Subcutaneous abdominal adipose tissue (tissue), 5 donors: Measurements from ENCODE around the gene HPN.

Experiments
- H3K27ac ChIP-seq: one replicate; pipeline ENCODE4 v1.7.0; 2013; ENCODE audit warnings: low read depth, mild to moderate bottlenecking, inconsistent platforms, low read length, moderate library complexity
- H3K27me3 ChIP-seq, 5 donors: one replicate each; pipeline ENCODE4 v1.7.0; 2013; ENCODE audit warnings: low read length in 5 of 5, inconsistent platforms in 1 of 5; ENCODE audit not compliant: control insufficient read depth in 5 of 5, insufficient read depth in 4 of 5
- H3K36me3 ChIP-seq, 5 donors: one replicate each; pipeline ENCODE4 v1.7.0; 2013; ENCODE audit warnings: low read length in 5 of 5; ENCODE audit not compliant: control insufficient read depth in 5 of 5, insufficient read depth in 5 of 5
- H3K4me1 ChIP-seq, 5 donors: one replicate each; pipeline ENCODE4 v1.7.0; 2013; ENCODE audit warnings: low read length in 5 of 5, mild to moderate bottlenecking in 3 of 5, moderate library complexity in 1 of 5; ENCODE audit not compliant: control insufficient read depth in 5 of 5, insufficient read depth in 5 of 5
- H3K4me3 ChIP-seq, 5 donors: one replicate each; pipeline ENCODE4 v1.7.0; 2013; ENCODE audit warnings: low read length in 5 of 5, low read depth in 1 of 5
- H3K9ac ChIP-seq, 5 donors: one replicate each; pipeline ENCODE4 v1.7.0; 2013; ENCODE audit warnings: low read length in 5 of 5, mild to moderate bottlenecking in 4 of 5, moderate library complexity in 3 of 5
- H3K9me3 ChIP-seq, 5 donors: one replicate each; pipeline ENCODE4 v1.7.0; 2013; ENCODE audit warnings: low read length in 5 of 5; ENCODE audit not compliant: control insufficient read depth in 5 of 5
- donor health status: healthy.
- donor health status: healthy.
- donor health status: healthy.
- donor health status: healthy.
- donor health status: healthy.

The HPN gene

GRCh38 chr19:35060160-35060855, 18.8 kb downstream of the HPN start:
- peaks cover 0 to 13% (median 11%) of the 10 kb centered on the region in 5 donors for H3K27me3 ChIP-seq
- H3K4me3 ChIP-seq, result no peak overlapping the region
- H3K4me1 ChIP-seq, result no peaks in the 10 kb centered on the region
- H3K9me3 ChIP-seq, result no peaks in the 10 kb centered on the region
- peak overlapping the region in 1 of 5 donors; percentile 4 for H3K9ac ChIP-seq
- no peaks in the 10 kb centered on the region for H3K36me3 ChIP-seq
- no peak overlapping the region for H3K27ac ChIP-seq

DNA sequence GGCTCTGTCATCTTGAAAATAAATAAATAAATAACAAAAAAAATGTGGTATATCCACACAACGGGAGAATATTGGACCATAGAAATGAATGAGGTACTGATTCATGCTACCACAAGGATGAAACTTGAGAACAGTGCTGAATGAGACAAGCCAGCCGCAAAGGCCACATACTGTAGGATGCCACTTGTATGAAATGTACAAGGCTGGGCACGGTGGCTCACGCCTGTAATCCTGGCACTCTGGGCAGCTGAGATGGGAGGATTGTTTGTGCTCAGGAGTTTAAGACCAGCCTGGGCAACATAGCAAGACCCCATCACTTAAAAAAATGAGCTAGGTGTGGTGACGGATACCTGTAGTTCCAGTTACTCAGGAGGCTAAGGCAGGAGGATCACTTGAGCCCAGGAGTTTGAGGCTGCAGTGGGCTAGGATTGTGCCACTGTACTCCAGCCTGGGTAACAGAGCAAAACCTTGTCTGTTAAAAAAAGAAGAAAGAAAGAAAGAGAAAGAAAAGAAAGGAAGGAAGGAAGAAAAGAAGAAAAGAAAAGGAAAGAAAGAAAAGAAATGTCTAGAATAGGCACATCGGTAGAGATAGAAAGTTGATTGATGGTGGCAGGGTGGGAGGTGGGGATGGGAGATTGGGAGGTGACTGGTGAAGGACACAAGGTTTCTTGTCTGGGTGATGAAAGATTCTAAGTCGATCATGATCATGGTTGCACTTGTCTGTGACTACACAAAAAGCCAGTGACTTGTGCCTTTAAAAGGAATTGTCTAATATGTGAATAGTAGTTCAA, 20.3 kb downstream of the HPN start:
- H3K27me3 ChIP-seq, result peaks cover 0 to 3% (median 0%) of the 10 kb centered on the region in 5 donors
- H3K9me3 ChIP-seq, result no peaks in the 10 kb centered on the region
- no peaks in the 10 kb centered on the region for H3K36me3 ChIP-seq
- peaks cover 0 to 1% (median 0%) of the 10 kb centered on the region in 5 donors for H3K4me1 ChIP-seq
- no peak overlapping the region for H3K9ac ChIP-seq
- H3K4me3 ChIP-seq, result no peak overlapping the region
- no peak overlapping the region for H3K27ac ChIP-seq

DNA sequence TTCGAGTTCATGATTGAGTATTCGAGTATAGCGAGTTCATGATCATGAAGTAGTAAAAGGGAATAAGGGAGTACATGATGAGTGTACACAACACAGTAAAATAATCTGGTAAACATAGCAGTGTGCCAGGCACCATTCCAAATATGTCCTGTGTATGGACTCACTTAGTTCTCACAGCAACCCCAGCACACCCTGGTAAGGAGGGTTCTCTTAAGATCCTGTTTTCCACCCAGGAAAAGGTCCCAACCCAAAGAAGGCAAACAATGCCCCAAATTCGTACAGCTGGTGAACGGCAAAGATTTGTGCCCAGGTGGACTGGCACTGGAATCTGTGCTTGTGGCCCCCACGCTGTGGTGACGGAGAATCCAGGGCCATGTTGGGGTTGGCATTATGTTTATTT, 21.4 kb downstream of the HPN start:
- Histone ChIP-seq H3K9me3 (no peaks in the 10 kb centered on the region), H3K4me1 (peaks cover 0 to 7% (median 0%) of the 10 kb centered on the region in 5 donors), H3K27me3 (peaks cover 0 to 3% (median 0%) of the 10 kb centered on the region in 5 donors), H3K27ac (no peak overlapping the region), H3K9ac (no peak overlapping the region), H3K4me3 (no peak overlapping the region), H3K36me3 (no peaks in the 10 kb centered on the region)

GRCh38 chr19:35063940-35064818, 22.7 kb downstream of the HPN start:
- Histone ChIP-seq H3K36me3 (no peaks in the 10 kb centered on the region), H3K4me3 (no peak overlapping the region), H3K4me1 (peaks cover 0 to 7% (median 0%) of the 10 kb centered on the region in 5 donors), H3K9ac (no peak overlapping the region), H3K27ac (no peak overlapping the region), H3K9me3 (no peaks in the 10 kb centered on the region), H3K27me3 (peaks cover 0 to 6% (median 3%) of the 10 kb centered on the region in 5 donors)

DNA sequence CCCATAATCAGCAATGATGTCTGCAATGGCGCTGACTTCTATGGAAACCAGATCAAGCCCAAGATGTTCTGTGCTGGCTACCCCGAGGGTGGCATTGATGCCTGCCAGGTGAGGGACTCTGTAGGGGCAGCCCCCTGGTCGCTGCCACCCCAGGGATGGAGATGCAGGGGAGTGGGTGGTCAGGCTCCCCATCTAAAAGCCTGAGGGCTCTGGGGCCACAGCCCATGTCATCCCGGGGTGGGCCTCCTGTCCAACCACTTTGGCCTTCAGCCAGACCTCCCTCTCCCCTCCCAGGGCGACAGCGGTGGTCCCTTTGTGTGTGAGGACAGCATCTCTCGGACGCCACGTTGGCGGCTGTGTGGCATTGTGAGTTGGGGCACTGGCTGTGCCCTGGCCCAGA, 24.1 kb downstream of the HPN start:
- H3K36me3 ChIP-seq, result no peaks in the 10 kb centered on the region
- H3K27ac ChIP-seq, result no peak overlapping the region
- no peak overlapping the region for H3K4me3 ChIP-seq
- H3K9ac ChIP-seq, result no peak overlapping the region
- H3K9me3 ChIP-seq, result peaks cover 2 to 7% (median 6%) of the 10 kb centered on the region in 5 donors
- H3K4me1 ChIP-seq, result peaks cover 0 to 7% (median 0%) of the 10 kb centered on the region in 5 donors
- peaks cover 0 to 6% (median 0%) of the 10 kb centered on the region in 5 donors for H3K27me3 ChIP-seq

GRCh38 chr19:35066121-35066520, 24.6 kb downstream of the HPN start:
- no peak overlapping the region for H3K27ac ChIP-seq
- H3K4me1 ChIP-seq, result peaks cover 0 to 7% (median 0%) of the 10 kb centered on the region in 5 donors
- peaks cover 0 to 6% (median 0%) of the 10 kb centered on the region in 5 donors for H3K27me3 ChIP-seq
- no peak overlapping the region for H3K9ac ChIP-seq
- no peaks in the 10 kb centered on the region for H3K36me3 ChIP-seq
- no peak overlapping the region for H3K4me3 ChIP-seq
- peaks cover 3 to 11% (median 10%) of the 10 kb centered on the region in 5 donors for H3K9me3 ChIP-seq

GRCh38 chr19:35066691-35067563, 25.4 kb downstream of the HPN start:
- Histone ChIP-seq H3K36me3 (no peaks in the 10 kb centered on the region), H3K4me3 (no peak overlapping the region), H3K9ac (no peak overlapping the region), H3K27ac (no peak overlapping the region), H3K9me3 (peaks cover 3 to 11% (median 10%) of the 10 kb centered on the region in 5 donors), H3K4me1 (peaks cover 0 to 7% (median 0%) of the 10 kb centered on the region in 5 donors), H3K27me3 (peaks cover 0 to 6% (median 0%) of the 10 kb centered on the region in 5 donors)

GRCh38 chr19:35068941-35069634, 27.6 kb downstream of the HPN start:
- H3K4me3 ChIP-seq, result no peak overlapping the region
- H3K4me1 ChIP-seq, result peaks cover 0 to 7% (median 0%) of the 10 kb centered on the region in 5 donors
- H3K9ac ChIP-seq, result no peak overlapping the region

More at GRCh38 chr19:35068941-35069634, 27.6 kb downstream of the HPN start:
- Histone ChIP-seq H3K27ac (no peak overlapping the region), H3K36me3 (no peaks in the 10 kb centered on the region), H3K9me3 (peaks cover 3 to 11% (median 10%) of the 10 kb centered on the region in 5 donors), H3K27me3 (peaks cover 0 to 6% (median 0%) of the 10 kb centered on the region in 5 donors)
